Measurements from ENCODE around the gene KCNJ8.

DNA sequence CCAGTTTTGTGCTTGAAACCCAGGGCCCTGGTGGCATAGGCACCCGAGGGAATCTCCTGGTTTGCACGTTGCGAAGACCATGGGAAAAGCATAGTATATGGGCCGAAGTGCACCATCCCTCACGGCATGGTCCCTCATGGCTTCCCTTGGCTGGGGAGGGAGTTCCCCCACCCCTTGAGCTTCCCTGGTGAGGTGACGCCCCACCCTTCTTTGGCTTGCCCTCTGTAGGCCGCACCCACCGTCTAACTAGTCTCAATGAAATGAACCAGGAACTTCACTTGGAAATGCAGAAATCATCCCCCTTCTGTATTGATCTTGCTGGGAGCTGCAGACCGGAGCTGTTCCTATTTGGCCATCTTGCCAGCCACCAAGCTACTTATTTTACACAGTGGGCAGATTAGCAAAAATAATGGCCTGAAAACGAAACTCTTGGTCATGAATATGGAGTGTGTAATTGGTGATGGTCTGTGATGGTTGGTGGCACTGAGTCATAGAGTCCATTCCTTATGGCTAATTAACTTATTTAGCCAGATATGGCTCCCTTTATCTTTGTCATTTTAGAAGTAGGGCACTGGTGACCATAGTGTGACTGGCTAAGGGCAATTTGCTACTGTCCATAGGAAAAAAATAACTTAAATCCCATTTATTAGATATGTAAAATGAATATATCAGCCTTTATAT, 21.3 kb upstream of the KCNJ8 start:
- TF ChIP-seq, protein P1, sequence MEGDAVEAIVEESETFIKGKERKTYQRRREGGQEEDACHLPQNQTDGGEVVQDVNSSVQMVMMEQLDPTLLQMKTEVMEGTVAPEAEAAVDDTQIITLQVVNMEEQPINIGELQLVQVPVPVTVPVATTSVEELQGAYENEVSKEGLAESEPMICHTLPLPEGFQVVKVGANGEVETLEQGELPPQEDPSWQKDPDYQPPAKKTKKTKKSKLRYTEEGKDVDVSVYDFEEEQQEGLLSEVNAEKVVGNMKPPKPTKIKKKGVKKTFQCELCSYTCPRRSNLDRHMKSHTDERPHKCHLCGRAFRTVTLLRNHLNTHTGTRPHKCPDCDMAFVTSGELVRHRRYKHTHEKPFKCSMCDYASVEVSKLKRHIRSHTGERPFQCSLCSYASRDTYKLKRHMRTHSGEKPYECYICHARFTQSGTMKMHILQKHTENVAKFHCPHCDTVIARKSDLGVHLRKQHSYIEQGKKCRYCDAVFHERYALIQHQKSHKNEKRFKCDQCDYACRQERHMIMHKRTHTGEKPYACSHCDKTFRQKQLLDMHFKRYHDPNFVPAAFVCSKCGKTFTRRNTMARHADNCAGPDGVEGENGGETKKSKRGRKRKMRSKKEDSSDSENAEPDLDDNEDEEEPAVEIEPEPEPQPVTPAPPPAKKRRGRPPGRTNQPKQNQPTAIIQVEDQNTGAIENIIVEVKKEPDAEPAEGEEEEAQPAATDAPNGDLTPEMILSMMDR (IDR thresholded peaks at IDR 0.05; ENCODE audit: low read length), result no peak
- no peak for TF ChIP-seq EZH2phosphoT487 (IDR thresholded peaks at IDR 0.05; ENCODE audit: low read length)
